Kidney (tissue), 14 donors: ENCODE results near the gene PRKAR1A. TPM values are rescaled to one million over a fixed set of nuclear protein-coding genes. Genes with fewer than 3 reads are reported as not detected.

ENCODE experiments used
- DNase-seq, 5 donors: peaks; one replicate each; pipeline ENCODE4 v3.0.0-alpha.2; 2013 to 2020
- FAIRE-seq: peaks from 2 replicates; lab custom pipeline; 2012; peaks lifted over from hg19 to GRCh38; lab: Jason Lieb, UNC
- H3K27ac ChIP-seq, 2 donors: one replicate each; pipeline ENCODE4 v1.7.0; 2013; ENCODE audit warnings: low read depth in 2 of 2, low read length in 2 of 2, inconsistent platforms in 1 of 2
- H3K27me3 ChIP-seq: one replicate; pipeline ENCODE4 v1.7.1; 2013; ENCODE audit warnings: low read length, inconsistent platforms; ENCODE audit not compliant: control insufficient read depth, insufficient read depth
- H3K36me3 ChIP-seq, 3 donors: one replicate each; pipeline versions ENCODE4 v1.7.0 to v1.7.1; 2013; ENCODE audit warnings: low read length in 3 of 3, control low read depth in 1 of 3, inconsistent platforms in 1 of 3; ENCODE audit not compliant: insufficient read depth in 3 of 3, control insufficient read depth in 2 of 3
- H3K4me1 ChIP-seq, 3 donors: one replicate each; pipeline versions ENCODE4 v1.7.0 to v1.7.1; 2013; ENCODE audit warnings: low read length in 3 of 3, inconsistent platforms in 1 of 3, low read depth in 1 of 3; ENCODE audit not compliant: control insufficient read depth in 2 of 3, insufficient read depth in 2 of 3
- H3K4me3 ChIP-seq, 3 donors: one replicate each; pipeline versions ENCODE4 v1.7.0 to v1.8.1; 2013; ENCODE audit warnings: low read length in 3 of 3, control low read depth in 1 of 3, inconsistent platforms in 1 of 3
- H3K9ac ChIP-seq, 3 donors: one replicate each; pipeline versions ENCODE4 v1.7.0 to v1.7.1; 2013; ENCODE audit warnings: low read length in 3 of 3, control low read depth in 1 of 3, inconsistent platforms in 1 of 3
- H3K9me3 ChIP-seq, 3 donors: one replicate each; pipeline versions ENCODE4 v1.7.0 to v1.7.1; 2013; ENCODE audit warnings: low read length in 3 of 3, control low read depth in 1 of 3, inconsistent platforms in 1 of 3; ENCODE audit not compliant: control insufficient read depth in 2 of 3, insufficient read depth in 1 of 3
- CTCF ChIP-seq: IDR thresholded peaks from 3 replicates; pipeline ENCODE4 v1.5.1; 2012; ENCODE audit warnings: mild to moderate bottlenecking, moderate library complexity, borderline replicate concordance; ENCODE audit not compliant: insufficient read depth; ENCODE audit errors: extremely low read depth
- intact Hi-C: fragments of 100-400 bp; cut with DNase I; formaldehyde crosslinking; loops from one replicate; pipeline ENCODE4 v1.11.1; 2022
- polyA plus RNA-seq: library from polyadenylated mRNA; stranded (reverse); fragments of 350-450 nt; fragmentation: Illumina TruSeq; extraction: RNeasy Lipid Tissue Mini Kit (QIAGEN cat#74804); gene quantifications from one replicate; pipeline ENCODE4 v1.2.3, GENCODE V29; 2014; ENCODE audit warnings: low read depth, low replicate concordance; ENCODE audit not compliant: insufficient read depth
- total RNA-seq: library from RNA; stranded (reverse); fragmentation: NEBNext Ultra II Directional; extraction: Animal tissue kit (Norgen Biotek cat#: 25700); gene quantifications from one replicate; pipeline ENCODE4 v1.2.1, GENCODE V29; 2021
- donor health status: control.
- donor health status: control.
- donor health status: control.
- donor health status: control.
- donor health status: control.
- donor health status: DM: yes; HTN: yes; CAD: no.
- donor health status: Normal renal cell carcinoma (clear cell type).

The PRKAR1A gene
- total and polyA plus RNA-seq, 2 donors from 2014 or later, result 92.3 to 340 TPM

GRCh38 chr17:68599091-68599490 is 86.9 kb downstream of the PRKAR1A start:
- peak overlapping the region in 2 of 3 donors; percentile 4 to 24 for H3K9ac ChIP-seq
- FAIRE-seq, result no peak

GRCh38 chr17:68599552-68600066 is 87.4 kb downstream of the PRKAR1A start:
- intact Hi-C loops, result no loop called here
- Histone ChIP-seq H3K27ac (peak overlapping the region in 1 of 2 donors; percentile 62), H3K4me1 (peaks cover 2 to 17% (median 5%) of the 10 kb centered on the region in 3 donors), H3K36me3 (no peaks in the 10 kb centered on the region), H3K27me3 (no peaks in the 10 kb centered on the region), H3K4me3 (peak overlapping the region; percentile 8 to 64 (median 58)), H3K9me3 (no peaks in the 10 kb centered on the region), H3K9ac (peak overlapping the region in 2 of 3 donors; percentile 1 to 22)
- no peak for TF ChIP-seq CTCF
- DNase-seq, result peak in 1 of 5 donors; percentile 26
- FAIRE-seq, result no peak

More at GRCh38 chr17:68599091-68599490, 86.9 kb downstream of the PRKAR1A start:
- H3K27ac ChIP-seq, result no peak overlapping the region
- TF ChIP-seq CTCF, result no peak
- H3K4me1 ChIP-seq, result peaks cover 2 to 19% (median 5%) of the 10 kb centered on the region in 3 donors
- peak overlapping the region; percentile 18 to 64 (median 19) for H3K4me3 ChIP-seq
- intact Hi-C loops, result no loop called here
- H3K27me3 ChIP-seq, result no peaks in the 10 kb centered on the region
- peak in 1 of 5 donors; percentile 22 for DNase-seq
- H3K36me3 ChIP-seq, result no peaks in the 10 kb centered on the region
- H3K9me3 ChIP-seq, result no peaks in the 10 kb centered on the region

GRCh38 chr17:68600067-68600930 is 88.1 kb downstream of the PRKAR1A start:
- peak; percentile 70 to 85 (median 83) for DNase-seq
- peaks cover 2 to 17% (median 5%) of the 10 kb centered on the region in 3 donors for H3K4me1 ChIP-seq

More at GRCh38 chr17:68600067-68600930, 88.1 kb downstream of the PRKAR1A start:
- Histone ChIP-seq H3K9me3 (no peaks in the 10 kb centered on the region), H3K9ac (peak overlapping the region in 2 of 3 donors; percentile 1 to 22), H3K27me3 (no peaks in the 10 kb centered on the region), H3K27ac (peak overlapping the region; percentile 9 to 62), H3K36me3 (no peaks in the 10 kb centered on the region), H3K4me3 (peak overlapping the region; percentile 26 to 64 (median 58))
- intact Hi-C loops, result no loop called here
- FAIRE-seq, result no peak
- peak; percentile 31 for TF ChIP-seq CTCF

Other genes with a start within 250 kb of the PRKAR1A start
- 3.6 TPM for gene SLC16A6, start 221.3 kb upstream of the PRKAR1A start, total RNA-seq
- 0.82 TPM for gene SLC16A6, start 221.3 kb upstream of the PRKAR1A start, polyA plus RNA-seq
- gene ARSG, start 220.9 kb upstream of the PRKAR1A start, total RNA-seq, result 12.6 TPM
- 5.0 TPM for gene ARSG, start 220.9 kb upstream of the PRKAR1A start, polyA plus RNA-seq
- 41.2 TPM for gene WIPI1, start 54.9 kb upstream of the PRKAR1A start, total RNA-seq
- 40.9 TPM for gene WIPI1, start 54.9 kb upstream of the PRKAR1A start, polyA plus RNA-seq
- 77.7 TPM for gene FAM20A, start 88.9 kb downstream of the PRKAR1A start, total RNA-seq
- gene FAM20A, start 88.9 kb downstream of the PRKAR1A start, polyA plus RNA-seq, result 65.8 TPM